Fibroblast of gingiva (primary cell): ENCODE results near the gene DNAH9.

ENCODE experiments used
- DNase-seq: peaks from one replicate; pipeline ENCODE4 v3.0.0-alpha.2; 2011; ENCODE audit warnings: low read depth

DNAH9 gene

DNA sequence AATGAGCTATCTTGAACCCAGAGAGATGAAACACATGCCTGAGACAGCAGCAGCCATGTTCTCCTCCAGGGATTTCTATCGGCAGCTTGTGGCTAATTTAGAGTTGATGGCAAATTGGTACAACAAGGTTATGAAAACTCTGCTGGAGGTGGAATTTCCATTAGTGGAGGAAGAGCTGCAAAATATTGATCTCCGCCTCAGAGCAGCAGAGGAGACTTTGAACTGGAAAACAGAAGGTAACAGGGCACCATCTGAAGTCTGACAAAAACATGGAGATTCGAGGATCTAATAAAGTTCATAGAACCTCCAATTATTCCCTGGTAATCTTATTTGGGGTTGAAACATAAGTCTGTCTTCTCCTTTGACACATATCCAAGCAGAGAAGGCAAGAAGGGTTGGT is 52.8 kb downstream of the DNAH9 start:
- DNase-seq, result no peak

DNA sequence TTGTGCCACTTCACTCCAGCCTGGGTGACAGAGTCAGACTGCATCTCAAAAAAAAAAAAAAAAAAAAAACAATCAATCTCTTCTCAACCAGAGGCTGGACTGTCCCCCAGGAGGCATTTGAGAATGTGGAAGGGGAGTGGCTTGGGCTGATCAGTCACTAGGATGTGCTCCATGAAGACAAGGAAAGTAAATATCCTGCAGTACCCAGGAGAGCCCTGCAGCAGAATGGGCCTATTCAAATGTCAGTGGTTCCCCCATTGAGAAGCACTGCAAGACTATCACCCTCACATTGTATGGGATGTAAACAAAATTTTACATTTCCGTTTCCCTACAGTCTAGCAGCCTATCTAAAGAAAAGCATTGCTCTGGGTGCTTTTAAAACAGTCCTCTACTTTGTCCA is 70.3 kb downstream of the DNAH9 start:
- DNase-seq, result no peak

DNA sequence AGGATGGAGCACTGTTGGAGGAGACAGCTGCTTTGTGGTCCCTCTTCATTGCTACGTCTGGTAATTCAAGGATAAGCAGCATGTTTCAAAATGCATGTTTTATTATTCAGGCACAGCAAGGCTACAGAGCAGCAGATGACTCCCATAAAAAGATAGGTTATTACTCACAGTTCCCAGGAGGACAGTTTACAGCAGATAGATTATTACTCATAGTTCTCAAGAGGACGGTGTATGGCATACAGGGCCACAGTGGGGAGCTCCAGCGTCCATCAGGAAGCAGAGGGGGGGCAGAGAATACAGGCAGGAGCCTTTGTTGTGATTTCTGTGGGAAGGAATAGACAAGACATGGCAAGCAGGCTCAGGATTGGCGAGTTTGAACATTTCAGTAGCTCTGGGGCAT is 72.9 kb downstream of the DNAH9 start:
- DNase-seq, result no peak

DNA sequence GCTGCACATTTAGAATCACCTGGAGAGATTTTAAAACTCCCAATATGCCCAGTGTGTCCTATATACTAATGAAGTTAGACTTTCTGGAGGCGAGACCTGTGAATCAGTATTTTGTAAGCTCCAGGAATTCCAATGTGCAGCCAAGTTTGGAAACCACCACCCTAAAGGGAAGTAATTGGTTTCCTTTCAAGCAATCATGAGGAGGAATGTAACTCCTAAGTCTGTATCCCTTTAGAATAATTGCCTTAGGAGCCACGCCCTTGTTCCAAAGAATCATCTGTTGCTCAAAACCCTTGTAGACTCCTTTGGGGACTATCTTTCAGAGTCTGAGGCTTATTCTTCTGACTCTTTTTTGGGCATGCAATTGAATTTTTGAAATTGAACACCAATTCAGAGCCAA is 84.4 kb downstream of the DNAH9 start:
- no peak for DNase-seq

DNA sequence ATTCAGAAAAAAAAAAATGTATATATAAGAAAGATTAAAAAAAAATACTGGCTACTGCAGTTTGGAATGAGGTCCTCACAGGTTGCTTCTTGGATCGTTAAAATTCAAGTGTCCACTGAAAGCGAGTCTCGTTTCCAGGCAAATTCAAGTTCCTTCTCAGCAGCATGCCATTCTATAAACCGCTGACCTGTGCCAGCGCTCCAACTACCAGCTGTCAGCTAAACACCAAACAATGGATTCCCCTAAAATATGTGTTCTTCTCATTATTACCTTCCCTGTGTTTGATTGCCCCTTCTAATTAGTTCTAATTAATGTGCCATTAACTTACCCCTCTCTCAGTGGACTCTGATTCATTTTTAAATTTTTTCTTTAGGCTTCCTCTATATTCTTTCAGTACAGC is 92.4 kb downstream of the DNAH9 start:
- no peak for DNase-seq

DNA sequence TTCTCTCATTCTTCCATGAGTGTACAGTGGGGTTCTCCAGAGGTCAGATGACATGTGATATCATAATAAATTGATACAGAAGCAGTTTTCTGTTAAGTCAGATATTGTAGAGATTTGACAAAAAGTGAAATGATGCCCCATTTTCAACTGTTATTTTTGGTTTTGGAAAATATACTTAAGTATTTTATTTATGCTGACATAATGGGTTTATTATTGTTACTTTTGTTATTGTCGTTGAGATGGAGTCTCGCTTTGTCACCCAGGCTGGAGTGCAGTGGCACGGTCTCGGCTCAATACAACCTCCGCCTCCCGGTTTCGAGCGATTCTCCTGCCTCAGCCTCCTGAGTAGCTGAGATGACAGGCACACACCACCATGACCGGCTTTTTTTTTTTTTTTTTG is 94.4 kb downstream of the DNAH9 start:
- no peak for DNase-seq

DNA sequence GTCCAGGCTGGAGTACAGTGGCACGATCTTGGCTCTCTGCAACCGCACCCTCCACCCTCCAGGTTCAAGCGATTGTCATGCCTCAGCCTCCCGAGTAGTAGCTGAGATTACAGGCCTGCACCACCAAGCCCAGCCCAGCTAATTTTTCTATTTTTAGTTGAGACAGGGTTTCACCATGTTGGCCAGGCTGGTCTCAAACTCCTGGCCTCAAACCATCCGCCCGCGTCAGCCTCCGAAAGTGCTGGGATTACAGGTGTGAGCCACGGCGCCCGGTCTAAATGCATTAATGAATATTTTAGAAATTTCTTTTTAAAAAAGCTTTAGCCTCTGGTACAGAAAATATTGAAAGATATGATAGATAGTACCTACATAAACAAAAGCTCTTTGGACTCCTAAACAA is 95.0 kb downstream of the DNAH9 start:
- DNase-seq, result no peak

DNA sequence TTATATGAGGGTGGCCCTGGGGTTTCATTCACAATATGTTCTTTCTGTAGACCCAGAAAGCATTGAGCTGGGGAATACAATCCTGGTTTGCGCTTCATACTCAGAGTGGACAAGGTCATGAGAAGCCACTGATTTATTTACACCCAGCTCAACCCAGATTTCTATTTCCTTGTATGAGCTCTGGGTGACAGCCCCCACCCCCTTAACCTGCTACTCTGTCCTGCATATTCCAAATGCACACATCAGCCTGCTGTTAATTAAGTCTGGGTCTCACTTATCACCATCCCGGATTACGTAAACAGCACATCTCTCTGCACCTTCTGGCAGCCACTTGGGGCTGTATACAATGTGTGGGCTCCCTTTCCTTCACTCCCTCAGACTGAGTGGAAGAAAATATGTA is 102.4 kb downstream of the DNAH9 start:
- no peak for DNase-seq

DNA sequence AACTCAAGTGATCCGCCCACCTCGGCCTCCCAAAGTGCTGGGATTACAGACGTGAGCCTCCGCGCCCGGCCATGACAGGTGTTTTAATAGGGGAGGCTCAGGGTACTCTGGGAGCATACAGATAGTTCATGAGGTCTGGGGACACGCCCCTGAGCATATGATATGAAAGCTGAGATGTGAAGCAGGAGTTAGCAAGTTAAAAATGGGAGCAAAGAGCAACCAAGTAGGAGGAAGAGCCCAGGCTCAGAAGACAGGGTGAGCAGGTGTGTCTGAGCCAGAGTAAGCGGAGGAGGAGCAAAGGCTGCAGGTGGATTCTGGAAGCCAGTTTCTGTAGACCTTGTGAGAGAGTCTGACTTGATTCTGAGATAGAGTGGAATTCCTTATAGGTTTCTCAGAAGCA is 103.6 kb downstream of the DNAH9 start:
- no peak for DNase-seq

DNA sequence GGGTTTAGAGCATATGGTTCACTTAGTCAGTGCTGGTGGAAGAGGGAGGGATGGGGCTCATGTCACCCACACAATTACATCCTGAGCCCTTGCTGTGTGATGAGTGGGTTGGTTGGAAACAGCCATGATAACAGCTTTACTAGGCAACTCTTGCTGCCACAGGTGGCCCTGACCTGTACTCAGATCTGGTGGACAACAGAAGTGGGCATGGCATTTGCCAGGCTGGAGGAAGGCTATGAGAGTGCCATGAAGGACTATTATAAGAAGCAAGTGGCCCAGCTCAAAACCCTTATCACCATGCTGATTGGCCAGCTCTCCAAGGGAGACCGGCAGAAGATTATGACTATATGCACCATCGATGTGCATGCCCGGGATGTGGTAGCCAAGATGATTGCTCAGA is 105.8 kb downstream of the DNAH9 start:
- no peak for DNase-seq

DNA sequence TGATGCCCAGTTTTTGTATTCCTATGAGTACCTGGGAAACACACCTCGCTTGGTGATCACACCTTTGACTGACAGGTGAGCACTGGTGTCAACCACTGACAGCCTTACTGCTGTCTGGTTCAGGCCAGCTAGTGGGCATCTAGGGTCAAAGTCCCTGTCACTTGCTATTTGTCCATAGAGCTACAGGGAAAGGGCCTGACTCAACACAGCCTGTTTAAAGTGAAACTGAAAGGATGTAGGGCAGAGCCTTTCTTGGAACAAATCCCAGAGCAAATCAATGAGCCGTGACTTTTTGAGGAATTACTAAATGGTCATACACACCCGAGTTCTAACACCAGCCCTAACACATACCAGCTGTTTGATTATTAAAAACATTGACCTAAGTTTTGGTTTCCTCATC is 106.8 kb downstream of the DNAH9 start:
- no peak for DNase-seq

DNA sequence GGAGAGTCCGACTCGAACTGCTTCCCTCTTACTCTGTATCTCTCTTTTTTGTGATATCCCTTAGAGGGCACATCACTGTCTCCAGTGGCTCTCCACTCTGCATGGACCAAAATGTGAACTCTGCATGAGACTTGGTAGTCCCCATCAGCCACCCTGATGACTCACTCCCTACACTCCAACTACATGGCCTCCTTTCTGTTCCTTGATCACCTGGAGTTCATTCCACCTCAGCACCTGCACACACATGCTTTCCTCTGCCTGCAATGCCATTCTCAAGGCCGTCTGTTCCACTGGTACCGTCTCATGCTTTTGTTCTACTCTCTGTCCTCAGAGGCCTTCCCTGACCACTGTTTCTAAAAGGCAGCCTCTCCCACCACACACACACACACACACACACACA is 109.3 kb downstream of the DNAH9 start:
- no peak for DNase-seq

DNA sequence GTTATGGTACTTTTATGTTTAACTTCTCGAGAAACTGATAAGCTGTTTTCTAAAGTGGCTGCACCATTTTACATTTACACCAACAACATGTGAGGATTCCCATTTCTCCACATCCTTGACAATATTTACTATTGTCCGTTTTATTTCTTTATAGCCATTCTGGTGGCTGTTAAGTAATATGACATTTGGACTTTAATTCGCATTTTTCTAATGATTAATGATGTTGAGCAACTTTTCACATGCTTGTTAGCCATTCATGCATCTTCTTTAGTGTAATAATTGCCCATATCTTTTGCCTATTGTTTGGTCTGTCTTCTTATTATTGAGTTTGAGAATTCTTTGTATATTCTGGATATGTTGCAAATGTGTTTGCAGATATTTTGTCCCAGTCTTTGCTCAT is 114.2 kb downstream of the DNAH9 start:
- no peak for DNase-seq

DNA sequence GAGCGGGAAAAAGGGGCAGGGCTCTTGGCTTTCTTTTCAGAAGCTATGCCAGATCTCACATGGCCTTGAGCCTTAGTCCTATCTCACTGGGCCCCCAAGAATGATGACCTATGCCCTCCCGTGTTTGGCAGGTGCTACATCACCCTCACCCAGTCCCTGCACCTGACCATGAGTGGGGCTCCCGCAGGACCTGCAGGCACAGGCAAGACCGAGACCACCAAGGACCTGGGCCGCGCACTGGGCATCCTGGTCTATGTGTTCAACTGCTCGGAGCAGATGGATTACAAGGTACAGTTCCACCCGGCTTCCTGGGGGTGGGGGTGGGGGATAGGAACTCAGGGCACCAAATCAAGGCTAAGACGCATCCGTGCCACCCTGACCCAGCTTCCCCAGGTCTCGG is 120.9 kb downstream of the DNAH9 start:
- DNase-seq, result no peak

DNA sequence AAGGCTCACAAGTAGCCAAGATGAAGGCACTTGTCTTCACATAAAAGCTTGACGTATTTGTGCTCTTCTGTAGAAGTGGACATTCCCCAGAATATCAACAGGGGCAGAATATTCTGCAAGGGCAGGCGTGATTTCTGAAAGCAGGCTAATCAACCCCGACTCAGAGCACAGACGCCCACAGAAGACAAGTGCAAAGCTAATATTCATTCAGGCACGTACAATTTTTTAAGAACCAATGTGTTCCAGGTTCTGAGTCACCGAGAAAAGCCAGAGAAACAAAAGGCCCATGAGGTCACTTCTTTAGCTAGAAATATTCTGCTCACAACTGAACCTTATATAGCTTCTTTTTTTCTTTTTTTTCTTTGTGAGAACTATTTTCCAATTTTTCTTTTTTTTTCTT is 121.6 kb downstream of the DNAH9 start:
- no peak for DNase-seq

DNA sequence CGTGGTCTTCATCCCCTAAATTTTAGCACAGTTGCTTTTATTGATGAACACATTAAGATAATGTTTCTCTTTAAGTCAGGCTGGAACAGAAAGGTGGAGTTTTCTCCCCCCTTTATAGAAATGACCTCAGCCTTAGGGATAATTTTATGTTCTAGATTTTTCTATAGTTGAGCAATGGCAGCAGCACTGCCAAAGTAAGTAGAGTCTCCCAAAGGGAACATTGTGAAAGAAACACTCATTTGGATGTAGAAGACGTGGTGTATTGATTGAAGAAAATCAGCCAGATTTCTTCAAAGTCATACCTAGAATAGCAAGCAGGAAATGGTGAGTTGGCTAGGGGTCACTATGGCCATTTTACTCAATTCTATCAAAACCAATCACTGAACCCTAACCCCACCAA is 122.5 kb downstream of the DNAH9 start:
- DNase-seq, result no peak

DNA sequence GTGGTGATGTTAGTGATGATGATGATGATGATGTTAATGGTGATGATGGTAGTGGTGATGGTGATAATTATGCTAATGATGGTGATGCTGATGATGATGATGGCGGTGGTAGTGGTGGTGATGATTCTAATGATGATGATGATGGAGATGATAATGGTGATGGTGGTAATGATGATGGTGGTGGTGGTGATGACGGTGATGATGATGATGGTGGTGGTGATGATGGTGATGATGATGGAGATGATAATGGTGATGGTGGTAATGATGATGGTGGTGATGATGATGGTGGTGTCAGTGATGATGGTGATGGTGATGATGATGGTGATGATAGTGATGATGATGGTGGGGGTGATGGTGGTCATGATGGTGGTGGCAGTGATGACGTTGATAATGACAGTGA is 132.5 kb downstream of the DNAH9 start:
- no peak for DNase-seq

DNA sequence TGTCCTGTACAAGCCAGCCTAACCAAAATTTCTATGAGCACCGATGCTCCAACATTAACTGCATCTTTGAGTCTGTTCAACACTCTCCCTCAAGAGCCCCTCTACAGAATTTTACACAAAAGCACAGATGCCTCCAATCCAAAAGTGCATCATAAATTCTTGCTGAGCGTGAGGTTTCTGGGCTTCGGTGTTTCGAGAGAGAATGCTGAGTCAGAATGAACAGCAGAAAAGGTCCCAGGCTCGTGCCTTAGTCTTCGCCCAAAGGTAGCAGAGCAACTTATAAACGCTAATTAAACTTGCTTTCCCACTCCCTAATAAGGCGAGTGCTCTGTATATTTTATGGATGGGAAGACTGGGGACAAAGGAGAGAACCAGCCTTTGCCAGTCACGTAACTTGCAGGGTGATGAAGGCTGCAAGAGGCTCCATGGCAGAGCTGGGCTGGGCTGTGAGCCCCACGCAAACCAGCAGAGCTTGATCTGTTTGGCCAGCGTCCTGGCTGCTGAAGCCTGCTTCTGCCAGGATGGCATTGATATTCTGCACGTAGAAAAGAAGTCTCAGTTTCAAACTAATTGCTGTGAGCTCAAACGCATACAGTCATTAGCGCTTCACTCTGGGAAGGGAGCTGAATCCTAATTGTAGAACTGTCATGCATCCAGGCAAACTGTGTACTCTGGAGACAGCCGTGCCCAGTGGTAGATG is 138.5 kb downstream of the DNAH9 start:
- DNase-seq, result no peak

DNA sequence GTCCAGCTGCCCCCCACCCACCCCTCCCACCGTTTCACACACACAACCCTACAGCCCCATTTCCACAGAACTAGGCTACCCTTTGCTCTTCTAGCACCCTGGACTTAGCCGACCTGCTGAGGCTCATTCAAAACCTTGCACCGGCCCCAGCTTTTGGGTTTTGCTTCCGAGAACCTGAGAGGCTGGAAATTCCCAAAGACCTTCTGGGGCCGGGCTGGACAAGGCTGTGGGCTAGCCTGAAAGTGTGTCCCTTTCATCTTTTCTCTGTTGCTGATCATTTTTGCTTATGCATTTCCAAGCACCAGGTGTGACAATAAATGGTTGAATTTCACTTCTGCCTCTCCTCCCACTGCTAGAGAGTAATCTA is 139.0 kb downstream of the DNAH9 start:
- no peak for DNase-seq

DNA sequence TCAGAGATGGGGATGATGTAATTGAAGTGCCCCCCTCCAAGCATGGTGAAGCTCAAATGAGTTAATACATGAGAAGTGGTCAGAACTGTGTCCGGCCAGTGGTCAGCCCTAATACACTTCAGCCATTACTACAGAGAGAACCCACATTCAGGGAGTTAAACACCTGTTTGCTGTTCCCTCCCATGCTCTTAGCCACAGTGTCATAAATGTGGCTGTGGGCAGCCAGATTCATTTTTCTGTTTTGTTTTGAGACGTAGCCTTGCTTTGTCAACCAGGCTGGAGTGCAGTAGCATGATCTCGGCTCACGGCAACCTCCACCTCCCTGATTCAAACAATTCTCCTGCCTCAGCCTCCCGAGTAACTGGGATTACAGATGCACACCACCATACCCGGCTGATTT is 139.9 kb downstream of the DNAH9 start:
- no peak for DNase-seq

DNA sequence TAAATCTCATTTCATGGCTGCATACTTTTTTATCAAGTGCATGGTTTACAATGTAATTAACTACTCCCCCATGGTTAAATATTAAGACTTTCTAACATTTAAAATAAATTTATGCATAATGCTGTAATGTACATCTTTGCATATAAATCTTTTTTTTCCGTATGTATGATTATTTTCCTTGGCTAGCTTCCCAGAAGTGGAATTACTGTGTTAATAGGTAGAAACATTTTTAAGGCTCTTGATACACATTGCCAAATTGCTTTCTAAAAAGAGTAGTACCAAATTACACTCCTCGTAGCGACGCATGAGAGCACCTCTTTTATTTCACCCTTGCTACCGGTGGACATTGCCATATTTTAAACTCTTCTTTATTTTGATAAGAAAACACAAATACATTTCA is 141.1 kb downstream of the DNAH9 start:
- DNase-seq, result no peak

DNA sequence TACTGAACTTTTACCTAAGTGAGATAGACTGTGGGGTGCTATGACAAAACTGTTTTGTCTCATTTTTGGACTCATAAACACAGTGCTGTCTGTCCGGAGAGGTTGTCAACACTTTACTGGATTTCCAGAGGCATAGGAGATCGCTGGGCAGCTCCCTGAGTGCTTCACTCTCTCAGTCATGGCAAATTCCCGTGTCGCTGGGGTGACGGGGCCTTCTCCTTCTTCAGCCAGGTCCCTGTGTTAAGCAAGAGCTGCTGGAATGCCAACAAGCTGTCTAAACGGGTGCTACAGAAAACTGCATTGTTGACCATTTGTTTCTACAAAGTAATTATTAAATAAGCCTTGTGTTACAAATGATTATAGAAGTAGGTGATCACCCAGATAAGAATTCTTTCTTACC is 141.6 kb downstream of the DNAH9 start:
- no peak for DNase-seq

DNA sequence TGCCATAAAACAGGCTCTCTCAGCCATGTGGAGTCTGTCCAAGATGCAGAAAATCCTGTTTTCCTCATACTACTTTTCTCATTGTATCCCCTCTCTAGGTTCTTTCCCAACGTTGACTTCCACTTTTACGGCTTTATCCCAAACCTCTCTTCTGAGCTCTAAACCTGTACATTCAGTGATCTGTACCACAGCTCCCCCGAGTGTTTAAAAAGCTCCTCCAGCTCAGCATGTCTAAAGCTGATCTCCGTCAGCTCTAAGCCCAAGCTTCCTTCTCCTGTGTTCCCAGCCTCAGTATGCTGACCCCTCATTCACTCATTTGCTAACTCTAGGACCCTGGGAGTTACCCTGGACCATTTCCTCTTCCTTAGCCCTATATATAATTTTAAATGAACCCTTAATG is 144.6 kb downstream of the DNAH9 start:
- no peak for DNase-seq

DNA sequence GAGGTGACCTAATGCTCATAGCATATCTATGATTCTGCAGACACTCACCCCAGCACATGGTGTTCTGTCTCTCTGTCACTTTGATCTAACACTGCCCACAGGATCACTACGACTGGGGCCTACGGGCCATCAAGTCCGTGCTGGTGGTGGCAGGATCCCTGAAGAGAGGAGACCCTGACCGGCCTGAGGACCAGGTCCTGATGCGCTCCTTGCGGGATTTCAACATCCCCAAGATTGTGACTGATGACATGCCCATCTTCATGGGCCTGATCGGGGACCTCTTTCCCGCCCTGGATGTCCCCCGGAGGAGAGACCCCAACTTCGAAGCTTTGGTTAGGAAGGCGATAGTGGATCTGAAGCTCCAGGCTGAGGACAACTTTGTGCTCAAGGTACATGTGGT is 146.4 kb downstream of the DNAH9 start:
- no peak for DNase-seq

DNA sequence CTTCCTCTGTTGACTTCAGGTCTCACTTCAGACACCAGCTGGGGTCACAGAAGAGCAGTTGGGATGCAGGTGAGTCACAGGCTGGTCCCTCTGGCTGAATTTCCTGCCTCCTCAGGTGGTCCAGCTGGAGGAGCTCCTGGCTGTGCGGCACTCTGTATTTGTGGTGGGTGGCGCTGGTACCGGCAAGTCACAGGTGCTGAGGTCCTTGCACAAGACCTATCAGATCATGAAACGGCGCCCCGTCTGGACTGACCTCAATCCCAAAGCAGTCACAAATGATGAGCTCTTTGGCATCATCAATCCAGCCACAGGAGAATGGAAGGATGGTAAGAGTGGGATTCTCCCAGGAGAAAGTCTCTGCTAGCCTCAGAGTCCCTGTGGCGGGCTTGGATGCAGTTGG is 149.2 kb downstream of the DNAH9 start:
- DNase-seq, result no peak
